Nucleus accumbens (tissue), 56 donors: ENCODE measurements around the gene MFSD8.
"Not testable (repeated sequence)": the region's sequence is repeated elsewhere in the genome, so short reads cannot be mapped to it uniquely, and the experiment has no call there.

ENCODE experiments used
- DNase-seq, 56 donors: peaks; one replicate each; lab custom pipeline; 2025; lab: John Stamatoyannopoulos, UW

MFSD8 gene

DNA sequence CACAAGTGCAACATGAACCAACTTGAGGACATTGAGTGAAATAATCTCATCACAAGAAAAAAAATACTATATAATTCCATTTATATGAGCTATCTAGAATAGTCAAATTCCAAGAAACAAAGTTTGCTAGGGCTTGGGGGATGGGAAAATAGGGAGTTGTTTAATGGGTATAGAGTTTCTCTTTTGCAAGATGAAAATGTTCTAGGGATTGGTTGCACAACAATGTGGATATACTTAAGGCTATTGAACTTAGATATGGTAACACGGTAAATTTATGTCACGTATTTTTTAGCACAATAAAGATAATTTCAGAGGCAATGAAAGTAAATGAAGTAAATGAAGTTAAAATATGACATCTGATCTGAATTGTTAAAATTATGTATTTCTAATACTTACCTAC is 7.9 kb downstream of the MFSD8 start:
- no peak for DNase-seq

GRCh38 chr4:127936974-127937373 is 28.0 kb downstream of the MFSD8 start:
- DNase-seq, result no peak

- DNase-seq, result not testable (repeated sequence)
These were observed 33.1 kb downstream of the MFSD8 start for GRCh38 chr4:127931836-127932235.

DNA sequence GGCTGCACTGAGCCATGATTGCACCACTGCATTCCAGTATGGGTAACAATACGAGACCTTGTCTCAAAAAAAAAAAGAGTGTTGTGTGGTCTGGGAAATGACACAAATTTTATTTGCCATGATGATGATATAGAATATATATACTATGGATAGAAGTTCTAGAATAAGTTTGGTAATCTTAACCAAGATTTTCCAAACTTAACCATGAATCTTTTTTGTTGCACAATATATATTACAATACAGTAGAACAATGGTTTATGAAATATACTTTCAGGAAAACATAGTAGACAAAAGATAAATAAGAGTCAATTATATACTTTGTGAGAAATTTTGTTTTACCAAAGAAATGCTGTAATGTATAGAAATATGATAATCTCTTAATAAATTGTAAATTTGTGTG is 34.8 kb downstream of the MFSD8 start:
- no peak for DNase-seq

- DNase-seq, result not testable (repeated sequence)
These were observed 39.3 kb downstream of the MFSD8 start for GRCh38 chr4:127925720-127926119.

DNA sequence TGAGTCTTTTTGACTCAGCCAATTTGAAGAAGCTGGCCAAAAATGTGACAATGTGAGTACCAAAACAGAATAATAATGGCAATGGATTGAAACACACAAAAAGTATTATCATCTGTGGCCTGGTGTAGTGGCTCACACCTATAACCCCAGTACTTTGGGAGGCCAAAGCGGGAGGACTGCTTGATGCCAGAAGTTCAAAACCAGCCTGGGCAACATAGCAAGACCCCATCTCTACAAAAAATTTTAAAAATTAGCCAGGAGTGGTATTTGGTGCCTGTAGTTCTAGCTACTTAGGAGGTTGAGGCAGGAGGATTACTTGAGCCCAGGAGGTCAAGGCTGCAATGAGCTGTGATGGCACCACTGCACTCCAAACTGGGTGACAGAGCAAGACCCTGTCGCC is 42.7 kb downstream of the MFSD8 start:
- DNase-seq, result no peak

GRCh38 chr4:127920521-127920920 is 44.5 kb downstream of the MFSD8 start:
- no peak for DNase-seq

GRCh38 chr4:127917151-127917550 is 47.8 kb downstream of the MFSD8 start:
- DNase-seq, result no peak

DNA sequence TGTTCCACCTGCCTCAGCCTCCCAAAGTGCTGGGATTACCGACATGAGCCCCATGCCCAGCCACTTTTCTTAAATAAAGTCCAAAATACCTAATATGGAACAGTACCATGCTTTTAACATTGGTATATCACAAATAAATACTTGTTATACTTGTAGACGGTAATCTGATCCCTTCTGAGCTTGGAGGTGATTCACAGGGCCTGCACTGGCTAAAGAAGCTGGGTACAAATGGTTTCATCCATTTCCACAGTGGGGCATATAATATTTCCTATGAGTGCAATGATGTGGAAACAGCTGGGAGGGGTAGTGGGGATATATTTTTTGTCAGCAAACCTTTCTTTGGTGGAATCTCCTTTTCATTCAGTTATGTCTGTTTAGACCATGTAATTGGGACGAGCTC is 48.5 kb downstream of the MFSD8 start:
- no peak for DNase-seq

DNA sequence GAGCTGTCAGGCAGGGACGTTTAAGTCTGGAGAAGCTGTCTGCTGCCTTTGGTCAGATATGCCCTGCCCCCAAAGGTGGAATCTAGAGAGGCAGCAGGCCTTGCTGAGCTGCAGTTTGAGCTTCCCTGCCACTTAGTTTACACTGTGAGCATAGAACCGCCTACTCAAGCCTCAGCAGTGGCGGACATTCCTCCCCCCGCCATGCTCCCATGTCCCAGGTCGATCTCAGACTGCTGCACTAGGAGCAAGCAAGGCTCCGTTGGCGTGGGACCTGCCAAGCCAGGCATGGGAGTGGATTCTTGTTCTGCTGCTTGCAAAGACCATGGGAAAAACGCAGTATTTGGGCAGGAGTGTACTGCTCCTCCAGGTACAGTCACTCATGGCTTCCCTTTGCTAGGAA is 59.9 kb downstream of the MFSD8 start:
- DNase-seq, result no peak

DNA sequence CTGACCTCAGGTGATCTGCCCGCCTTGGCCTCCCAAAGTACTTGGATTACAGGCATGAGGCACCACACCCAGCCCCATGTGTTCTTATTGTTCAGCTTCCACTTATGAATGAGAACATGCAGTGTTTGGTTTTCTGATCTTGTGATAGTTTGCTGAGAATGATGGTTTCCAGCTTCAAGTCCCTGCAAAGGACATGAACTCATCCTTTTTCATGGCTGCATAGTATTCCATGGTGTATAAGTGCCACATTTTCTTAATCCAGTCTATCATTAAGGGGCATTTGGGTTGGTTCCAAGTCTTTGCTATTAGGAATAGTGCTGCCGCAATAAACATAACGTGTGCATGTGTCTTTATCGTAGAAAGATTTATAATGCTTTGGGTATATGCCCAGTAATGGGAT is 65.3 kb downstream of the MFSD8 start:
- DNase-seq, result not testable (repeated sequence)

- no peak for DNase-seq
These were observed 68.4 kb downstream of the MFSD8 start for GRCh38 chr4:127896528-127896927.

- DNase-seq, result no peak
These were observed 68.9 kb downstream of the MFSD8 start for GRCh38 chr4:127896069-127896468.

DNA sequence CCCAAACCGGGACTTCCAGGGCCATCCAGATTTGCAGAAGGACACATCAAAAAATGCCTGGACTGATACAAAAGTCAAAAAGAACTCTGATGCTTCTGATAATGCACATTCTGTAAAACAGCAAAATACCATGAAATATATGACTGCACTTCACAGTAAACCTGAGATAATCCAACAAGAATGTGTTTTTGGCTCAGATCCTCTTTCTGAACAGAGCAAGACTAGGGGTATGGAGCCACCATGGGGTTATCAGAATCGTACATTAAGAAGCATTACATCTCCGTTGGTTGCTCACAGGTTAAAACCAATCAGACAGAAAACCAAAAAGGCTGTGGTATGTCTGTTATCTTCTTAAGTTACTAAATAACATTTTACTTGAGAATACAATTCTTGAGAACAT is 75.1 kb downstream of the MFSD8 start:
- no peak for DNase-seq

DNA sequence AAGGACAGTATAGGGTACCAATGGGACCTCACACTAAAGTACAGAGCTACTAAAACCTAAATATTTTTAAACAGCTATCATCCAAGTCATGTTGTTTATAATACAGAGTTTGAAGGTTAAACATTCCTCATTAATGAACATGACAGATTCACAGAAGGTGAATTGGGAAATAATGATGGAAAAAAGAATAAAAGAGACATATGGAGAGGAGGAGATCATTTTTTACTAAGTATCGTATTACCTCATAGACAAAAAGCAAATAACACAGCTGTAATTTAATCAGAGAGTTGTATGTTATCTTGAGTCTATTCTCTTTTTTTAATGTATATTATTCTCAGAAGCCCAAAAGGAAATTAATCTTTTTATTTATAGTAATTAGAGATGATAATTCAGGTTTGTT is 76.4 kb downstream of the MFSD8 start:
- no peak for DNase-seq

DNA sequence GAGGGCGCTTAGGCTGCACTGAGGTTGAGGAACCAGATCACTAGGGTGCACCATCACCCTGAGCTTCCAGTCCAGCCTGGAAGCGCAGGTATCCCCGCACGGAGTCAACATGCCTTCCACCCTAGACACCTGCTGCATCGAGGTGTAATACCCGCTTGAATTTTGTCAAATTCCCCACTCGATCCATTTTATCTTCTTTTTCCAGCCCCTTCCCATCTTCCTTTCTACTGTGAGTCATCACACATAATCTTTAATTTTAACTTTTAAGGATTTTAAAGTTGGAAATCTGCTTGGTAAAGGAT is 83.5 kb downstream of the MFSD8 start:
- peak in 1 of 56 donors; percentile 24 for DNase-seq

GRCh38 chr4:127880763-127881562 is 84.0 kb downstream of the MFSD8 start, which contains the start of gene PLK4:
Gene PLK4, plus strand, starts transcription at chr4:127880893. Its CDS starts 242 bp downstream, at chr4:127881135.
- peak; percentile 28 to 95 (median 86) for DNase-seq

DNA sequence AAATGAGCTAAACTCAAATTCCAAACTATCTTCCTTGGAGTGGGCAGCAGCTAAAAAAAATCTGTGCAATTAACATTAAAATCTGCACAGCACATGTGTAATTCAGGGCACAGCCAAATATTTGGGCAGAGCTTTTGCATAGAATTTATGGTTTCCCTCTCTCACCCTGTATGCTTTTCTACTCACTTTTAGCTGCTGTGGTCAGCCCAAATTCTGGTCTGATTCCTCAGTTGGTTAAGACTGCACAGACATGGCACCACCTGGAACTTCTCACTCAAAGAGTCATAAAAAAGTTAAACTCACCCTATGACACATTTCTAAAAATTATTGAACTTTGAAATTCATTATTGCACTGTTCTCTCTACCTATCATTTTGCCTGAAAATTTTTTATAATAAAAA is 89.2 kb downstream of the MFSD8 start:
- no peak for DNase-seq

DNA sequence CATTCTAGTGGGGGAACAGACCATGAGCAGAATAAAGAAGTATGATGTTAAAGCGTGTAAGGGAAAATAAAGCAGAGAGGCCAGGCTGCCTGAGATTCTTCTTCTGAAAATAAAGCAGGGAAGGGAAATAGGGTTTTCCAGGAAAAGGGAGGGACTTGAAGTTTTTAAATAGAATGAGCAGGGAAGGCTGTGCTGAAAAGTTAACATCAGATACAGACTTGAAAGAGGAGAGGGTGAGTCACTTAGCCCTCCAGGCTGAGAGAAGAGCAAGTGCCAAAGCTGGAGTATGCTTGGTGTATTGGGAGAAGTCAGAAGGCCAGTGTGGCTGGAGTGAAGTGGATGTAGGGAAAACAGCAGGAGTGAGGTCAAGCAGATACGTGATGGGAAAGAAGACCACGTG is 94.3 kb downstream of the MFSD8 start:
- DNase-seq, result no peak

GRCh38 chr4:127870281-127870680 is 94.7 kb downstream of the MFSD8 start:
- DNase-seq, result no peak

- DNase-seq, result no peak
These were observed 96.8 kb downstream of the MFSD8 start for GRCh38 chr4:127868196-127868595.
